Esophagus mucosa (tissue), 1 donor: ENCODE results near the gene ATMIN. TPM values are rescaled to one million over a fixed set of nuclear protein-coding genes. Genes with fewer than 3 reads are reported as not detected.

Experiments used
- ATAC-seq: fragments of 200-7000 bp; cut with Tn5 transposase; one replicate; pipeline ENCODE4 v1.9.1; 2020
- total RNA-seq: library from RNA; stranded (reverse); gene quantifications from one replicate; pipeline ENCODE4 v1.2.4, GENCODE V29; 2023
- donor health status: DM: yes; HTN: yes; CAD: no.

ATMIN gene, protein sequence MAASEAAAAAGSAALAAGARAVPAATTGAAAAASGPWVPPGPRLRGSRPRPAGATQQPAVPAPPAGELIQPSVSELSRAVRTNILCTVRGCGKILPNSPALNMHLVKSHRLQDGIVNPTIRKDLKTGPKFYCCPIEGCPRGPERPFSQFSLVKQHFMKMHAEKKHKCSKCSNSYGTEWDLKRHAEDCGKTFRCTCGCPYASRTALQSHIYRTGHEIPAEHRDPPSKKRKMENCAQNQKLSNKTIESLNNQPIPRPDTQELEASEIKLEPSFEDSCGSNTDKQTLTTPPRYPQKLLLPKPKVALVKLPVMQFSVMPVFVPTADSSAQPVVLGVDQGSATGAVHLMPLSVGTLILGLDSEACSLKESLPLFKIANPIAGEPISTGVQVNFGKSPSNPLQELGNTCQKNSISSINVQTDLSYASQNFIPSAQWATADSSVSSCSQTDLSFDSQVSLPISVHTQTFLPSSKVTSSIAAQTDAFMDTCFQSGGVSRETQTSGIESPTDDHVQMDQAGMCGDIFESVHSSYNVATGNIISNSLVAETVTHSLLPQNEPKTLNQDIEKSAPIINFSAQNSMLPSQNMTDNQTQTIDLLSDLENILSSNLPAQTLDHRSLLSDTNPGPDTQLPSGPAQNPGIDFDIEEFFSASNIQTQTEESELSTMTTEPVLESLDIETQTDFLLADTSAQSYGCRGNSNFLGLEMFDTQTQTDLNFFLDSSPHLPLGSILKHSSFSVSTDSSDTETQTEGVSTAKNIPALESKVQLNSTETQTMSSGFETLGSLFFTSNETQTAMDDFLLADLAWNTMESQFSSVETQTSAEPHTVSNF
- total RNA-seq = 30.1 TPM

DNA sequence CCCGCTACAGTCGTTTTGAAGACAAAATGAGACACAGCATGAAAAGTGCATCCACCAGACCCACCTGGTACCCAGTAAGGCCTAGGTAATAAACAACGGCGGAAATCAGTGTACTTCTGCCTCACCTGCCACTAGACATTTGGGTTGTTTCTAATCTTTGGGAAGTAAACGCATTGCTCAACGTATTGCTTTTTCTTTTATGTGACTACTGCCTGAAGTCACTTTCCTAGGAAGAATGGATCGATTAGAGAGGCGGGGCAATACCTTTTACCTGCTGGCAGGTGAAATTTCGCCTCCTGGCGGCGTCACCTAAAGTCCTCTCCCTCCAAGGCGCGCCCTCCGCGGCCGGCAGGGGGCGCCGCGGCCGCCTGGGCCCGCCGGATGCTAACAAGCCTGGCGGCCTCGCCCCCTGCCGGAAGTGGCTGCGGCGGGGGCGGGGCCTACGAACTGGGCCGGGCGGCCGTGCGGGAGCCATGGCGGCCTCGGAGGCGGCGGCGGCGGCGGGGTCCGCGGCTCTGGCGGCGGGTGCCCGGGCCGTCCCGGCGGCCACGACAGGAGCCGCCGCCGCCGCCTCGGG, at the start of gene ATMIN:
Gene ATMIN, plus strand, starts transcription at position 445 of the 577 bp plus-strand sequence. Its CDS starts 29 bp downstream, at position 474.
- peak; percentile 96 for ATAC-seq

DNA sequence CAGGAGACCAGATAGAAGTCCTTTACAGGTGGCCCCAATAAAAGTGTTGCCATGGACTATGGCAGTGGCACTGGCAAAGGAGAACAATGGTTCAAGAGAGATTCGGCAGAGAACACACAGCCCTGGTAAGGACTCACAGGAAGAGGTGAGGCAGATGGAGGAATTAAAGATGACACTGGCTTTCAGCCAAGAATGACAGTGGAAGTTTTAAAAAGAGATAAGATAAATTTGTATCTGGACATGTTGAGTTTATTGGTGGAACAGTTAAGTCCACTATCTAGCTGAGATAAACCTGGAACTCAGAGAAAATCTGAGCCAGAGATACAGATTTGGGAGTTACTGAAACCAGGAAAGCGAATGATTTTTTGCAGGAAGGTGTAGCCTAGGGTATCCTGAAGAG, 49.1 kb upstream of the ATMIN start:
- ATAC-seq = no peak

DNA sequence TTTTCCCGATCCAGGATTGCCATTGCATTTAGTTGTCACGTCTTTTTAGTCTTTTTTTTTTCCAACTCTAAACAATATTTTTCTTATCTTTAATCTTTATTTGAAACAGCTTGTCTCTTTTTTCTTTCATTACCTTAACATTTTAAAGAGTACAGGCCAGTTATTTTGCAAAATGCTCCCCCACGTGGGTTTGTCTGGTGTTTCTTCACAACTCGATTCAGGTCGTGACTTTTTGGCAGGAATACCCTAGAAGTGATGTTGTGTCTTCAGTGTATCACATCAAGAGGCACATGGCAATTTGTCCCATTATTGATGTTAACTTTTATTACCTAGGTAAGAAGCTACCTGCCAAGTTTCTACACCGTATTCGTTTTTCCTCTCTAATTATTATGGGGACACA, 46.9 kb upstream of the ATMIN start:
- ATAC-seq = no peak

DNA sequence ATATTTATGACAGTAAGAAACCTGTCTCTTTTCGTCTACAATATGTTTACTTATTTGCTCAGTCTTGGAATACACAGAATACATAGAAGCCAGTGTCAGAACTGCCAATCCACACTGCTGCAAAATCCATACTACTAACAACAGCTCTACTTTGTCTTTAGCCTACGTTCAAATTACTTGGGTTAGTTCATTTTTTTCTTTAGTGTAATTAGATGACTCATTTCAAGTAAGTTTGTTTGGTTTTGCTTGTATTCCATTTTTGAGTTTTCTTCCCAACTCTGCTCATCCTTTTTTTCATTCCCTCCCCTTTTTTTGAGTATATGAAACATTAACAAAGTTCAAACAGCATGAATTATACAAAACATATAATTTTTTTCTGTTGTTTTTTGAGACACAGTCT, 45.8 kb upstream of the ATMIN start:
- ATAC-seq = no peak

DNA sequence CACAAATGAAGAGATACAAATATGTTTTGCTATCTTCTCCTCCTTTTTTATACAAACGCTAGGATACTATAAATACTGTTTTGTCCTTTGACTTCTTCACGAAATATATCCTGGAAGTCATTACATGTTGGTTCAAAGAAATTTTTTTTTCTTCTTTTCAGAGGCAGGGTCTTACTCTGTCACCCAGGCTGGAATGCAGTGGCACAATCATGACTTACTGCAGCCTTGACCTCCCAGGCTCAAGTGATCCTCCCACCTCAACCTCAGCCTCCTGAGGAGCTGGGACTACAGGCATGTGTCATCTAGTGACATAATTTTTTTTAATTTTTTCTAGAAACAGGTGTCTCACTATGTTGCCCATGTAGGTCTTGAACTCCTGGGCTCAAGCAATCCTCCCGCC, 45.1 kb upstream of the ATMIN start:
- ATAC-seq = no peak

DNA sequence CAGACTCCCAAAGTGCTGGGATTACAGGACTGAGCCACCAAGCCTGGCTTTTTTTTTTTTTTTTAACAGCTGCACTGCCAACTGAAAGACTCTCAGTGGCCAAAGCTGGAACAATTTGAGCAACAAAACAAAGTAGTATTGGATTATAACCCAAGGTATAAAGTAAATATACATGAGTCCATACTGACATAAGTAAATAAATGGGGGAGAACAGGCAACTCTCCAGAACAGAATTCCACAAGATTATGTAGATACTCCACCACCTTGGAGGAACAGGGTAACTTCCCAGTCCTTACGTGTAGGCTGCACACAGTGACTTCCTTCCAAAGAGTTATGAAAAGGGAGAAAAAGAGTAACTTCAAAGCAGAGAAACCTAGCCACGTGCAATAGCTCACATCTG, 44.7 kb upstream of the ATMIN start:
- ATAC-seq = no peak

DNA sequence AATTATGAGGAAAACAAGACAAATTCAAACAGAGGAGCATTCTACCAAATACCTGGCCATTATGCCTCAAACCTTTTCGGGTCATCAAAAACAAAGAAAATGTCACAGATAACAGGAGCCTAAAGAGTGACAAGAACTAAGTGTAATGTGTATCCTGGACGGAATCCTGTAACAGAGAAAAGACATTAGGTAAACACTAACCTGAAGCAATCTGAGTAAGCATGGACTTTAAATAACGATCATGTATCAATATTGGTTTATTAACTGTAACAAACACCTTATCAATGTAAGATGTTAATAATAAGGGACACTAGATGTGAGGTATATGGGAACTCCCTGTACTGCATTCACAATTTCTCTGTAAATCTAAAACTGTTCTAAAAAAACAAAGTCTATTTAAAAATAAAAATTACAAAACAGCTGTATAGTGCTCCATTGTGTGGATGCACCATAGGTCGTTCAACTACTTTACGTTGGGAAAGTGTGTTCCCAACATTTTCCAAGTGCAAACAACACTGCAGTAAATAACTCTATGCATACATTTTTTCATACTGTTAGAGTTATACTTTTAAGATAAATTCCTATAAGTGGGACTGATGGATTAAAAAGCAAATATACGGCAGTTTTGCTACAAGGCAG, 43.7 kb upstream of the ATMIN start:
- ATAC-seq = no peak

DNA sequence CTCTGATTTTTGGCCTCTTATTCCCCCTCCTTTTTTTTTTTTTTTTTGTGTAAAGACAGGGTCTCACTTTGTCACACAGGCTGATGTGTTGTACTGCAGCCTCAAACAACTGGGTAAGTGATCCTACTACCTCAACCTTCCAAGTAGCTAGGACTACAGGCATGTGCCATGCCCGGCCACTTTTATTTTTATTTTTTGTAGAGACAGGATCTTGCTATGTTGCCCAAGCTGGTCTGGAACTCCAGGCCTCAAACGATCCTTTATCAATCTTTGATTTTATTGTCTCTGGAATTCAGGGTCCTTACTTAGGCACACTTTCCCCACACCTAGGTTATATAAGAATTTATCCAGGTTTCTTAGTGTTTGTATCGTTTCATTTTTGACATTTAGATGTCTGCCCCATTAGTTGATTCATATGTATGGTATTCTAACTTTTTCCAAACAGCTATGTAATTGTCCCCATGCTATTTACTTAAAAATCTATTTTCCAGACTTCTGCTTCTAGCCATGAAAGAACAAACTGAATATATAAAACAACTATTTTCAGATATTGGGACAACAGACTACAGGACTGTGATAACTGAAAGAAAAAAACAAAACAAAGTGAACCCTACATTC, 42.9 kb upstream of the ATMIN start:
- no peak for ATAC-seq

DNA sequence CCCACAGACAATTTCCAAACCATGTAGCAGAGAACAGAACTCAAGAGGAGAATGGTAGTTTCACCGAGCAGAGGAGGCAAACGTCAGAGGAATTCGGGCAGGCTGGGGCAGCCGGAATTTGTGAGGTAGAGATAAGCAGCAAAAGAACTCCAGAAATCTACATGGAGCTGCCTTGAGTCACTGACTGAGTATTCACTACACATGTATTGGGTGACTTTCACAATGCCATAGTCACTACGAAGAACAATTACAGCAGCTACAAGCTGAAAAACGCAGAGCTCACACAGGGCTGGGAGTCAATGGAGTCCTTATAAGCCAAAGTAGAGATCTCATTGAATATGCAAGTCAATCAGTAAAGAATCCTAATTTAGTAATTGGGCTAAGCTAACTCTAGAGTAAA, 42.3 kb upstream of the ATMIN start:
- ATAC-seq = peak; percentile 59

DNA sequence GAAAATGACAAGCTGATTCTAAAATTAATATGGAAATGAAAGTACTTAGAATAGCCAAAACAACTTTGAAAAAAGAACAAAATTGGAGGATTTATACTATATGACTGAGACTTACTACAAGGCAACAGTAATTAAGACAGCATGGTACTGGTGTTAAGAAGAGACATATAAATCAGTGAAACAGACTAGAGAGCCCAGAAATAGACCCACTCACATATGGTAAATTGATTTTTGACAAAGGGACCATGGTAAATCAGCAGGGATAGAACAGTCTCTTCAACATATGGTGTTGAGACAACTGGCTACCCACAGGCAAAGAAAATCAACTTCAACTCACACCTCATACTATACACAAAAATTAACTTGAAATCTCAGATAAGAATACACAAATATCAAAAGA, 41.8 kb upstream of the ATMIN start:
- ATAC-seq = no peak

DNA sequence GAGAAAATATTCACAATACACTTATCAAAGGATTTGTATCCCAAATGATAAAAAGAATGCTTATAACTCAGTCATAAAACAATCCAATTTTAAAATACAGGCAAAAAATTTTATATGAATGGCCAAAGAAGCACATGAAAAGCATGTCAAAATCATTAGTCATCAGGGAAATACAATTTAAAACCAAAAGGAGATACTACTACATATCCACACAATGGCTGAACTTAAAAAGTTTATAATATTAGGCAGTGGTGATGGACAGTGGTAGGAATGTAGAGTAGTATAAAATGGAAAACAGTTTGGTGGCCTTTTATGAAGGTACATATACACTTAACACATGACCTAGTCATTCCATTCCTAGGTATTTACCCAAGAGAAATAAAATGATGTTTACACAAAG, 41.2 kb upstream of the ATMIN start:
- no peak for ATAC-seq

DNA sequence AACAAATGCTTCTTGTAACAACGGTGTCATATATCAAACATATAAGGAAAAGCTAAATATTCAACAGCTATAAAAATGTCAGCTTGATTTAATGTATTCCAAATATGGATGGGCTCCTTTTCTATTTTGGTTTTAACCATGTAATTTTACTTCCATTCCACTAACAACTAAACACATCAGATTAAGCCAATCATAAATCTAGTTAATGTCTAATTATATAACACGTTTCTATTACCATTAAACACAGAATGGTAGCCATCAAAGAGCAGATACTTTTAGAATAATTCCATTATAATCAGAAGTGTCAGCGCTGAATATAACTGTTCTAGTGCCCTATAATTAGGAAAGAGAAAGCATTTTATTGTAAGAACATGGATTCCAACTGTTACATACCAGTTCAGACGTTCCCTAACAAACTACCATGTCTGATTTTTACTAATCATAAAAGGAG, 38.9 kb upstream of the ATMIN start:
- no peak for ATAC-seq

DNA sequence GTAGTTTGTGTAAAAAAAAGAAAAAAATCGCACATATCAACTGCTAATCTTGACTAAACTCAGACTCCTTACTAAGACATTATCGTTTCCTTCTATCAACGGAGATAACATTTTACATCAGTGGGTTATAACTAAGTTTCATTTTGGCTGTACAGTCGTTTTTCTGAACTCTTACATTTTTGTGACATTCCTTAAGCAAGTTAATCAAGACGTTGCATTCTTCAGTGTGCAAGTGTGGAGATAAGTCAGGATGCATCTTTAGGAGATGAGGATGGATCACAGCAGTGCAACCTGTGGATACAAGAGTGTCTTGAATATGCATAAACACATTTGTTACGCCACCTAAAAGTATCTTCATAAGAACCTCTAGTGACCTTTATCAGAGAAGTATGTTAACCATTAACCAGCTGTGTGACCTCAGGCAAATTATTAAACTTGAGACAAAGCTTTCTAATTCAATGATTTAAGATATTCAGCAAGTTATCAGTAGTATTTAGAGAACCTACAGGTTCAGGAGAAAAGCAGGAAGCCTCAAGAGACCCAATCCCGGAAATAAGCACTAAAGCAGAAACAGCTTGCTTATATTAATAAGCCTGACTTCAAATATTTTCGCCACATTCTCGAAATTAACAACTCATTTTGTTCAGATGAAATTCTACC, 38.4 kb upstream of the ATMIN start:
- ATAC-seq = no peak

DNA sequence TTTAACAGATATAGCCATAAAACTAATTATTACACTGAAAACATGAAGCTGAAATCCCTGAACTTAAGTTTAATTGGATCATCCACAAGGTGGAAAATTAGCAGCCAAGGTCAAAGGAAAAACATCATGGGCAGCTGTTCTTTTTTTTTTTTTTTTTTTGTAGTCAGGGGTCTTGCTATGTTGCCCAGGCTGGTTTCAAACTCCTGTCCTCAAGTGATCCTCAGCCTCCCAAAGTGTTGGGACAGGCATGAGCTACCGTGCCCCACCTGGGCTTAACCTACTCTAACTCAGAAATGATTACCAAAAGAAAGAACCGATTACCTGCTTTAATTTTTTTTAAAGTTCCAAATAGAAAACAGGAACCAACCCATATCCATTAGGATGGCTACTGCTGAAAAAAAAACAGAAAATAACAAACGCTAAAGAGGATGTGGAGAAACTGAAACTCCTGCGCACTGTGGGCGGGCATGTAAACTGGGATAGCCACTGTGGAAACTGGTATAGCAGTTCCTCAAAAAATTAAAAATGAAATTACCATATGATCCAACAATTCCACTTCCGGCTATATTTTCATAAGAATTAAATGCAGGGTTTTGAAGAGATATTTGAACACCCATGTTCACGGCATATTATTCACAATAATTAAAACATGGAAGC, 37.5 kb upstream of the ATMIN start:
- ATAC-seq = no peak

DNA sequence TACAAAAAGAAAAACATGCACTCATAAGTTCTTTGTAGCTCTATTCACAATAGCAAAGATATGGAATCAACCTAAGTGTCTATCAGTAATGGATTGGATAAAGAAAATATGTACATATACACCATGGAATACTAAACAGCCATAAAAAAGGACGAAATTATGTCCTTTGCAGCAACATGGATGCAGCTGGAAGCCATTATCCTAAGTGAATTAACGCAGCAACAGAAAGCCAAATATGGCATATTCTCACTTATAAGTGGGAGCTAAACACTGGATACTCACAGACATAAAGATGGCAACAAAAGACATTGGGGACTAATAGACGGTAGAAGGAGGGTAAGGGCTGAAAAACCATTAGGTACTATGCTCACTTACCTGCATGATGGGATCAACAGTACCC, 34.8 kb upstream of the ATMIN start:
- ATAC-seq = no peak

DNA sequence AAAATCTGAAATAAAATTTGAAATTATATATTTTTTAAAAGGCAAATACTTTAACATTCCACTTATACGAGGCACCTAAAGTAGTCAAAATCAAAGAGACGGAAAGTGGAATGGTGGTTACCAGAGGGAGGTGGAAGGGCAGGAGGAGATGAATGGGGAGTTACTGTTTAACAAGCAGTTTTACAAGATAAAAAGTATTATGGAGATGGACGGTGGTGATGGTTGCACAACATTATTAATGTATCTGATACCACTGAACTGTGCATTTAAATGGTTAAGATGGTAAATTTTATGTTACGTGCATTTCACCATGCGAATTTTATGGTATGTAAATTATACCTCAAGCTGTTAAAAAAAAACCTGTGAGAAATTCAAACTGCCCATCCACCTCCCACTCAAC, 34.3 kb upstream of the ATMIN start:
- ATAC-seq = no peak

DNA sequence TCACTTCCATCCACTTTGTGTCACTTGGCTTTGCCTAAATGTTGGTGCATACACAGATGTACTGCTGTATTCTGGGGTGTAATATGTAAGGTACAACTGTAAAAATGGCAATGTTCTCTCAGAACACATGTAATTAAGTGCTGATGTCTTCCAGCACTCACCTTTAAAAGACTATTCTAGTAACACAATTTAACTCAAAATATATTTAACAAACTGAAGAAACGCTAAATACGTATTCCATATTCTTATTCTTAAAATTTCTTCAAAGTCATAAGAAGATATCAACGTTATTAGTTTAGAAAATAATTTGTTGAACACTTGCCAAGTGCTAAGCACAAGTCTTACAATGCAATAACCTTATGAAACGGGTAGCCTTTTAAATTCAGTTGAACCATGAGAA, 32.6 kb upstream of the ATMIN start:
- ATAC-seq = no peak

DNA sequence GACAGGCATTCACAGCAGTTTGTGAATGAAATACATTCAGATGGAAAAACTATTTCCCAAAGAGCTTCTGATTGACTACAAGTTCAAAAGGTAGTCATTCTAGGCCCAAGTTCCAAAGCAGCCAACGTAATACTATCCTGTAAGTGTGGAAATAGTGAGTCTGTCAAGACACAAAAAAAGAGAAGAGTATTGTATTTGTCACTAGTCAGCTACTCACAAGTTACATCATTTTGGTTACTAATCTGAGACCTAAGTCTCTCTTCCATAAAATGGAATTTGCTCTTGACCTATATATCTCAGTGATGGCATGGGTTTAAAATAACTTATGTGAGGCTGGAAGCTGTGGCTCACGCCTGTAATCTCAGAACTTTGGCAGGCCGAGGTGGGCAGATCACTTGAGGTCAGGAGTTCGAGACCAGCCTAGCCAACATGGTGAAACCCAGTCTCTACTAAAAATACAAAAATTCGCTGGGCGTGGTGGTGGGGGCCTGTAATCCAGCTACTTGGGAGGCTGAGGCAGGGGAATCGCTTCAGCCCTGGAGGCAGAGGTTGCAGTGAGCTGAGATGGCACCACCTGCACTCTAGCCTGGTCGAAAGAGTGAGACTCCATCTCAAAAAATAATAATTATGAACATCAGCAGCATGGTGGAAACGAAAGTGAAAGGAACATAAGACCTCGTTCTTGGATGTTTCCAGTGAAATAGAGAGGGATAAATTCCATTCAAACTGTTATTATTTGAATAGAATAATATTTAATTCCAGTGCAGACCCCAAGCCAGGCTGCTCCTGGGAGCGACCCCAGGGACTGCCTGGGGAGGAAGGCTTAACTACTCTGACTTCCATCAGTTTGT, 31.8 kb upstream of the ATMIN start:
- ATAC-seq = no peak

DNA sequence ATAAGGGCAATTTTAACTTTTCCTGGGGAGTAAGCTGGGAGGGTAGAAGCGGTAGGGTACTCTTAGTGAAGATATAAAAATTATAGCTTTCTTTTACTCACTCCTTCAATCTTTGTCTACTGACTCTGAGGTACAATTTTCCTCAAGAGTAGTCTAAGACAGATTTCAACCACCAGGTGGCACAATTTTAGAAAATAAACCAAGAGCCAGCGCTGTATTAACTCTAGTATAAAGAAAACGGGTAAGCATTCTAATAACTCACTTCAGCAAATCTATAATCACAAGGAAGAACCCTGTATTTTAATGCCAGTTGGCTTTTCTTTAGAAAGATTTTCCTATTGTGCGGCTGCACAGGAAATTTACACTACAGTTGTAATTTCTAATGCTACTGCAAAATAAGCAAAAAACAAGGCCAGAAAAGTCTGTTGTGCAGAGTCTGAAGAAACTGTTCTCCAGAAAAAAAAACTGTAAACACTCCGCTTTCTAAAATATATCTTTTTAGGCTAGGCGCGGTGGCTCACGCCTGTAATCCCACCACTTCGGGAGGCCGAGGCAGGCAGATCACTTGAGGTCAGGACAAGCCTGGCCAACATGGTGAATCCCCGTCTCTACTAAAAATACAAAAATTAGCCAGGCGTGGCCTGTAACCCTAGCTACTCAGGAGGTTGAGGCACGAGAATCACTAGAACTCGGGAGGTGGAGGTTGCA, 30.8 kb upstream of the ATMIN start:
- ATAC-seq = no peak
